ENCODE results near the gene INSC.

Gene INSC

GRCh38 chr11:15189641-15190365 is 75.1 kb downstream of the INSC start:
- DNase-seq: no peak

GRCh38 chr11:15190611-15191010 is 75.9 kb downstream of the INSC start:
- DNase-seq: no peak

DNA sequence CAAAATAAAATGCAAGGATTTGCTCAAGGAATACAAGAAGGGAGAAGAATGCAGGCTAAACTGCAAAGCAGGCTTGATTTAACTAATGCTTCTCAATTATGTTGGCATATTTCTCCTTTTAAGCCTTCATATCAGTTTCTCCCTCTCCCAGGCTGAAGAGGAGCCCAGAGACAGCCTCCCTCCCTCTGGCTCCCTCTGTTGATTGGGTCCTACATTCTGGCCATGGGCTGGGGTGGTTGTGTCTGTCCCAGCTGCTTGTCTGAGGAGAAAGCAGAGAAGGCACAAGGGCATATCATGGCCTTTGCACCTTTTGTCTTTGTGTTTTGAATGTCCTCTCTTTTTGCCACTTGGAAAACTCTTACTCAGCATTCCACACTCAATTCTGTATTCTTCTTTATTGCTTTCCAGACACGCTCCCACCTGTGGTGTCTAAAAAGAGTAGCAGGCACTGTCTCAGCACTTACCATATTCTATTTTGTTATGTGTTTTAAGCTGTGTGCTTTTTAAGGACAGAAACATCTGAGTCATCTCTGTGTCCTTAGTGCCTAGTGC is 77.4 kb downstream of the INSC start:
- no peak for DNase-seq

DNA sequence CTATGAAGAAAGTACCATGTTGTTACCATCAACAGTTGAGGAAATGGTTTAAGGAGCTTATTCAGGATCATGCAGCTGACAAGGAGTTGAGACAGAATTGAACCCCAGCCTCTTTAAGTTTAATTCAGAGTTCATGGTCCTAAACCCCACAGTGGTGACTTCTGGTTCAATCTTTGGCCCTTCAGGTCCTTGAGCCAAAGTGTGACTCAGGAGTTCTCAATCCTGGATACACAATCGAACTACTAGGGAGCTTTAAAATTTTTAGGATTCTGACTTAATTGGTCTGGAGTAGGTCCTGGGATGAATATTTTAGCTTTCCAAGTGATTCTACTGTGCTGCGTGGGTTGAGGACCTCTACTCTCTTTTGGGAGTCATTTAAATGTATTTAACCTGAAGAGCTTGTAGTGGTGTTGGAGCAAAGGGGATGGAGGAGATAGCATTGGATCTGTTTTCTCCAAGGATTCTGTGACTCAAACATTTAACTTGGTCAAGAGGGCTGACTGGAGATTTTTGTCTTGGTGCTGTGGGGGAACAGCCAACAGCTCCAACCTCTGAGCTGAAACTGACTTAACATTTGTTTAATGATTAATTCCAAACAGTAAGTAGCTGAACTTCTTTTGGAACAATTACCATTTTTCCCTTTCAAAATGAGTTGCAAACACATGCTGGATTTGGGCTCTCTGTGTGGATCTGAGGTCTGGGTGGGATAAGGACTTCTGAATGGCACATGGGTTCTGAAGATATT is 80.1 kb downstream of the INSC start:
- no peak for DNase-seq

- no peak for DNase-seq
Measured at GRCh38 chr11:15195454-15196200, 80.9 kb downstream of the INSC start.

DNA sequence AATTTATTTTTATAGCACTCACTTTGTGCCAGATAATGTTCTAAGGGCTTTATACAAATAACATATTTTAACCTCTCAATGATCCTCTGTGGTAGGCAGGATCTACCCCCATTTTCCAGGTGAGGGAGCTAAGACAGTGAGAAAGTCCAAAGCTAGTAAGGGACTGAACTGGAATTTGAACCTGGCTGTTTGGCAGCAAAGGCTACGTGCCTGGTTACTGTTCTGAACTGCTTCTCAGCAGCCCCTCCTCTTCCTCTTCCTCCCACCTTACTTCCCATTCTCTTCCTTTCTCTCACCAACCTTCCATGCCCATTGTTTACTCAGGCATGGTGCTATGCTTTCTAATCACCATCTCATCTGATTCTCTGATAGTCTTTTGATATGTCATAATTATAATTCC is 82.0 kb downstream of the INSC start:
- DNase-seq: no peak

- no peak for DNase-seq
Measured at GRCh38 chr11:15197696-15198095, 83.0 kb downstream of the INSC start.

GRCh38 chr11:15198284-15198683 is 83.6 kb downstream of the INSC start:
- DNase-seq: no peak

DNA sequence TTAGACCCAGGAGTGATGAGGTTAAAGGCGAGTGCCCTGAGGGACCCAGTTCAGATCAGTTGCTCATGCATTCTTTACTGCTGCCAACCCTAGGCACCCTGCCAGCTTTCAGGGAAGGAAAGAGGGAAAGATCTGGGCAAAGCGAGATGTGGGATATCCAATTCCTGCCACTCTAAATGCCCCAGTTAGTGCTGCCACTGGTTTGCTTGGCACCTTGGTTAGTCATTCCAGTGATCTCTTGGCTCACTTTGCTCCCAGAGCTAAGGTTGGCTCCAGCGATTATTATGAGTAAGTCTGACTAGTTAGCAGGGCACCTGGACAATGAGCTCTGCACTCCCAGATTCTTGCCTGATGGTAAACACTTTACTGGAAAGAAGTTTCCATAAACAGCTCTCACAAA is 85.0 kb downstream of the INSC start:
- DNase-seq: no peak

DNA sequence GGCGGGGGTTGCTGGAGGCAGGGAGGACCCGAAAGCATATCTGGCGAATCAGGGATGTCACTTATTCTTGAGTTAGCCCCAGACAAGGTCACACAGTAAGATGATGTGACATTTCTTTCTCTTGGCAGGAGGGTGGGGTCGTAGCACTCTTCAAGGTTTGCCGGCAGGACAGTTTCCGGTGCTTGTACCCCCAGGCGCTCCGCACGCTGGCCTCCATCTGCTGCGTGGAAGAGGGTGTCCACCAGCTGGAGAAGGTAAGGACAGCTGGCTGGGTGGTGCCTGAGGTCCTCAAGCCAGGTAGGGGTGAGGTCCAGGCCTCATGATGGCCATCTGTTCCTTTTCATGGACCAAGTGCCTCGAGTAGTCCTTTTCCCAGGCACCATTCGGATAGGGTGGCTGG is 86.0 kb downstream of the INSC start:
- DNase-seq: no peak

DNA sequence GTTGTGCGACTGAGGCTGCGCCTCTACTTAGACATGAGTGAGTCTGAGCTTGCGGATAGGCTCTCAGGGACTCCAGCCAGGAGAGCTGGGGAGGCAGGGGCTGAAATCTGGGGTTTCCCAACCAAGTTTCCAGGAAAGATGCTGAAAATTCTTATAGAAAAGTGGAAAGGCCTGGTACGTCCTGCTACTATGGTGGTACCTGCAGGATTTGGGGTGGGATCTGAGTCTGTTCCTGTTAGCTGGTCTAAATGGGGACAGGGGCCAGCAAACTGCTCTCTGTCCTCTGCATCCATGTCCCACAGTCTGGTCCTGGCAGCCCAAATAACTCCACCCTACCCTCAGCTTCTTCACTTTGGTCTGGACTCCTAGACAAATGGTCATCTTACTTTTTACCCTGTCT is 86.9 kb downstream of the INSC start:
- no peak for DNase-seq

GRCh38 chr11:15202626-15203025 is 87.9 kb downstream of the INSC start:
- DNase-seq: no peak

DNA sequence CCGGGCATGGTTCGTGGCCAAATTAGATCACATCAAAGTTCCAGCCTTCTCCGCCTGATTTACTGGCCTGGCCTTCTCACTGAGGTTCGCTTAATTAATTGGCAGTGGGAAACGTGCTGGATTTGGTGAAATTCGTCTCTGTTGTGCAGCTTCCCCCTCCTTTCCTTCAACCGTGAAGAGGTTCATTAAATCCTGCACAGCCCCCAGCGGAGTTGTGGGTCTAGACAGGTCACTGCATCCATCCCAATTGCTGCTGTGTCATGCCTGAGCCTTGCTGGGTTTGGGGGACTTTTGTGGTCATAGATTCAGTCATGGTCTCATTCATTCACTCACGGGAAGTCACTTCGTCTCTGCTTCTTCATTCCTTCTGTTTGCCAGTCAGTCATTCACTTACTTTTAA is 90.0 kb downstream of the INSC start:
- DNase-seq: no peak

DNA sequence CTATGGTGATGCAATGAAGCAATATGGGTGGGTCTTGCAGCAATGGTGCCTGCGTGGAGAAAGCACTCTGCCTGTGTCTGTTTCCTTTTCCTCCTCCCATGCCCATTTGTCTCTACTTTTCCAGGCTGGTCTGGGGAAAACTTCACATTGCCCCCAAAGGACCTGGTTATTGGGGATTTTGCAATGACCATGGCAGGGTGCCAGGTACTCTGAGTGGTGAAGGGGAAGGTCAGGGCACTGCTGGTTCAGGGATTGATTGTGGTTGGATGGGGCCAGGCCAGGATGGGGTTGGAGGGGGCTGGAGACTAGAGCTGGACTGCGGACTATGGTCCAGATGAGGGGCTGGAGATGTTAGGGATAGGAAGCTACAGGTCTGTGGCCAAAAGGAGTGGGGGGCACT is 92.1 kb downstream of the INSC start:
- DNase-seq: no peak

GRCh38 chr11:15208378-15209222 is 93.9 kb downstream of the INSC start:
- DNase-seq: peak; percentile 52

- DNase-seq: no peak
Measured at GRCh38 chr11:15212876-15213275, 98.2 kb downstream of the INSC start.

DNA sequence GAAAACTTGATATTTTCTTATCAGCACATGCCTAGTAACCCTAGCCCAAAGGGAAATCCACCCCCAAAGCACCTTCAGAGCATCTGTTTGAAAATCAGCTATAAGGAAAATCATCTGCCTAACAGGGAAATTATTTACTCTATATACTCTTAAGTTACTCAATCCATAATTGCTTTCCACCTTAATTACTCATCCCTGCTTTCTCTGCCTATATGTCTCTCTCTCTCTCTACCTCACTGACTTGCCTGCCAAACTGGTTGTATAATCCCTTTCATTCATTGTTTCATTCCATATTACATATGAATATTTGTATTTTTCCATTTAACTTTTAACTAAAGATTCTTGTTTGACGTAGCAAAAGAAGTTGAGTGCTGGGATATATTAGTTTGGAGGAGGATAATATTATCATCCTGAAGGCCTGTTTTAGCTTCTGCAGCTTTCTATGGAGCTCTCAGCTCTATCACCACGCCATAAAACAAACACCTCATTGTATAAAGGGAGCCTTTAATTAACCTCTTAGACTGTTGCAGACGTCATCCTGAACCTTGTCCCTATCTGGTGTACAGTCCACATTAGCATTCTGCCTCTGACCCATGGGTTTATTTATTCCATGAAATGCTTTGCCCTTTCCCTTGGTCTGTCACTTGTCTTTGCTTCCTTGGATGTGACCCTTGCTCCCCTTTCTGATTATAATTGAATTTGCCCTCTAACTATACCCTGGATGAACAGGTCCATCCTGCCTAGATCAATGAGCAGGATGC is 98.9 kb downstream of the INSC start:
- DNase-seq: no peak

- DNase-seq: no peak
Measured at GRCh38 chr11:15215005-15215404, 100.3 kb downstream of the INSC start.

GRCh38 chr11:15216678-15217077 is 102.0 kb downstream of the INSC start:
- DNase-seq: no peak

- no peak for DNase-seq
Measured at GRCh38 chr11:15217416-15217815, 102.7 kb downstream of the INSC start.

GRCh38 chr11:15222777-15223176 is 108.1 kb downstream of the INSC start:
- no peak for DNase-seq

DNA sequence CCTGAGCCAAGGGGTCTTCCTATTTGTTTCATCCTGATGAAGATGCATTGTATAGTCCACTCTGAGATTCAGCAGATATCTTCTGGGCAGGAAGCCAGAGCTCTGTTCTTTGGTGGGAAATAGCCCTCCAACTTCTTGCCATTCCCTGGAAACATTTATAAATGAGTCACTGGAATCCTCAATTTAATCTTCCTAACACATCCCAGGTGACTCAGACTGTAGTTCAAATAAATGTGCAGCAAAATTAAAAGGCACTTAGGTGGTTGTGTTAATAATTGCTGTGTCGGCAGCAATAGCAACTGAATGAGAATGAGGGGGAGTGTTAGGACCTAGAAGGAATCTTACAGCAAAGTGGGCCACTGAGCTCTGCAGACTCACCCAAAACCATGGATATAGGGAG is 108.6 kb downstream of the INSC start:
- DNase-seq: no peak
